NCI-H524 (cell line): Measurements from ENCODE around the gene TWNK.

Source experiments
- DNase-seq, 2 experiments: peaks; one replicate each; lab custom pipeline; 2025; lab: John Stamatoyannopoulos, UW

Gene TWNK

GRCh38 chr10:101011517-101012423 lies 24.4 kb downstream of the TWNK start:
- DNase-seq = peak in 1 of 2 experiments; percentile 7

GRCh38 chr10:101012525-101013364 lies 25.4 kb downstream of the TWNK start:
- peak; percentile 63 to 72 for DNase-seq

GRCh38 chr10:101013365-101013825 lies 26.1 kb downstream of the TWNK start:
- DNase-seq = no peak

DNA sequence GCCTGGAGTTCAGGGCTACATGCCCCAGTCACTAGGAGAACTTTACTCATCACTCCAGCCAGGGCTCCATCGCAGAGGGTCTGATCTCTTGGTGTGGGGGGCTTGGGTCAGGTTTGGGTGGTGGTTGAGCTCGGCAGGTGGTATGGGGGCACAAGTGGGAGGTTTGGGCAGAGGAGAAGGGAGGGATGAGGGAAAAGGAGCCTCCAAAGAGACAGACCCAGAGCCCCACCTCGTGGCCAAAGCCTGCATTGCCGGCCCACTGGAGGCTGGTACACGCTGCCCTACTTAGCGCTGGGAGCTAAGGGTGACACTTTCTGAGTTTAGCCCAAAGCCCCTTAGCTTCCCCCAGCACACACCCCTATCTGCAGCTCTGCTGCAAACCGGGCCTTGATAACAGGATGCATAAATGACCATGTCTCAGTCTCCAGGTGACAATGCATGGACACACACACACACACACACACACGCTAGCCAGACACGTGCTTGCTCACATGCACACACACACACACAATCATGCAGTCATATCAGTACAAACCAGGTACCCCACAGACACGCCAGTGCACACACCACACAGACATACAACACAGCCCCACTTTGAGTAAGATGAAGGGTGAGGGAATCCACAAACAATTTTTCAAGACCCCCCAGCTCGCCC lies 27.0 kb downstream of the TWNK start:
- DNase-seq = peak in 1 of 2 experiments; percentile 38

DNA sequence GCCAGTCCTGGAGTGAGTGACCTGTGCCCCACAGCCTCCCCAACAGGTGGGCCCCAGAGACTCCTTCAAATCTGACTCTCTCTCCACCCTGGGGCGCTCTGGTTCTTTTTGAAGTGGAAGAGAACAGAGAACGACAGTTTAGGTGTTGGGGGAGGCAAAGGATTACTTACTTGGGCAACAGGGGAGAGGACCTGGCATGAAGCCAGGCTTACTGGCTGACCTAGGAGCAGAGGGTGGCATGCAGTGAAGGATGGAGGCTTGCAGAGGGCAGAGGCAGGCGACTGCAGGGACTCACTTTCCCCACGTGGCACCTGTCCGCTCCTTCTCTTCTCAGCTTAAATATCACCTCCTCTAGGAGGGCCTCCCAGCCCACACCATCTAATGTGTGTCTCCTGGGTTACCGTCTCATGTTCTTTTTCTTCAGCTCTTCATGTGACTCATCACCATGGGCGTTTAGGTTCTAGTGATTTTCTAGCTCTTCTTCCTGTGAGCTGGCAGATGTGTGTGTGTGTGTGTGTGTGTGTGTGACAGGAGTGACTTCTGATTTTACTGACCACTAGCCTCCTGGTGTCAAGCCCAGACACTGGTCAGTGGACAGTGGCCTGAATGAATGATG lies 27.7 kb downstream of the TWNK start:
- DNase-seq = no peak

DNA sequence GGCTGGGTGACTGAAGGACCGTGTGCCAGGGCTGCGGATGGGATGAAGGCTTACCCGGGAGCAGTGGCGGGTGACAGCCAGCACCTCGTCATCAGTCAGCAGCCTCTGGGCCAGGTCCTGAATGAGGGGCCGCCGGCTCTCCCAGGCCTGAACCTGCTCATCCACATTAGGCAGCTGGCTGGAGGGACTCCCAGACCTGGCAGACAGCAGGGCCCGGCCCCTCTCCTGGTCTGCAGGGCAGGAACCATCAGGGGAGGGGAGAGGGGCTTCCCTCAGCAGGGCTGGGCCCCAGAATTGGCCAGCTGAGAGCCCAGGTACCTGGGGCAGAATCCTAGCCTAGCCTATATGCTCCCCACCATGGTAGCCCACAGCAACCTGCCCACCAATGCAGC lies 28.2 kb downstream of the TWNK start:
- no peak for DNase-seq

- DNase-seq = no peak
These were observed 29.5 kb downstream of the TWNK start for GRCh38 chr10:101016814-101017213.

- no peak for DNase-seq
These were observed 30.8 kb downstream of the TWNK start for GRCh38 chr10:101018118-101018599.

GRCh38 chr10:101018600-101019439 lies 31.5 kb downstream of the TWNK start:
- DNase-seq = peak in 1 of 2 experiments; percentile 73

- no peak for DNase-seq
These were observed 32.0 kb downstream of the TWNK start for GRCh38 chr10:101019440-101019703.

GRCh38 chr10:101020427-101021075 lies 33.2 kb downstream of the TWNK start:
- DNase-seq = no peak

DNA sequence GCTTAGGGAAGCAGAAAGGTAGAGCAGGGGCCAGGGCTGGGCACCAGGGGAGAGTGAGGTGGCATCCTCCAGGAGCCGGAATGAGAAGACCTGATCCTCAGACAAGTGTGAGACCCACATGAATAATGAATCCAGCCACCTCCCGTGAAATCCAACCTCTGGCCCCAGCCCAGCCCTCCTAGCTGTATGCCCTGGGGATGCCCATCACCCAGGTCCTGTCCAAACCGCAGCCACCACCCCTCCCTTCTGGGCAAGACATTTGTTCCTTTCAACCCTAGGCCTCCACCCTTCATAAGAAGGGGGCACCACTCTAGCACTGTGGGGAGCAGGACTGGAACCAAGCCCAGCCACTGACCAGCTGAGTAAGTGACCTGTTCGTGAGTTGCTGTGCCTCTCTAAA lies 33.9 kb downstream of the TWNK start:
- DNase-seq = no peak

- DNase-seq = no peak
These were observed 34.4 kb downstream of the TWNK start for GRCh38 chr10:101021692-101022251.

DNA sequence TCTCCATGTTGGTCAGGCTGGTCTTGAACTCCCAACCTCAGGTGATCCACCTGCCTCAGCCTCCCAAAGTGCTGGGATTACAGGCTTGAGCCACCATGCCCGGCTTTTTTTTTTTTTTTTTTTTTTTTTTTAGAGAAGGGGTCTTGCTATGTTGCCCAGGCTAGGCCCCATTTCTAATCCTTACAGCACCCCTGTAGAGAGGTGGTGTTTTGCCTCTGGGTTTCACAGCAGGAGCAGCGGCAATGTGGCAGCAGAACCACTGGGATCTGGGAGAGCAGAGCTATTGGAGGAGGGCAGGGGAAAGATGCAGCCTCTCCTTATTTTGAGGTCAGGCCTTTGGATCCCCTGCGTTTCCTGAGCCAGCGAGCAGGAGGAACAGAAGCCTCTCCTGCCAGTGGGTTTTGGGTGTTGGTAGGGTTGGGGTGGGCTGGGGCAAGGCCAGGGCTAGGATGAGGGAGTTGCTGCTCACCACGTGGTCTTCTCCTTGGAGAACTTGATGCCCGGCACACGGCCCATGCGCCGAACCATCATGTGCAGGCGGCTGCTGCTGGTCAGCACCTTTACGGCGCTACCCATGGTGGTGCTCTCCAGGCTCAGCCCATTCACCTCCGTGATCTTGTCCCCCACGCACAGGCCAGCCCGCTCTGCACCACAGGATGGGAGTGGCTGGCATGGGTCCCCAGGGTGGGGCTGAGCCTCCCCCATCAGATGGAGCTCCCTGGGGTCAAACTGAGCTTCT lies 35.8 kb downstream of the TWNK start:
- no peak for DNase-seq

- no peak for DNase-seq
These were observed 39.9 kb downstream of the TWNK start for GRCh38 chr10:101027106-101027720.

- DNase-seq = peak; percentile 22 to 65
These were observed 41.3 kb downstream of the TWNK start for GRCh38 chr10:101028446-101029337.

- DNase-seq = no peak
These were observed 42.4 kb downstream of the TWNK start for GRCh38 chr10:101029520-101030295.
